ENCODE data around the gene GRHPR. TPM values are rescaled to one million over a fixed set of nuclear protein-coding genes. Genes with fewer than 3 reads are reported as not detected.

Gene GRHPR
- 100 to 1,000 TPM; 122 to 161 (median 131) TPM for polyA plus RNA-seq (ENCODE audit: insufficient read length in 4 of 4)

DNA sequence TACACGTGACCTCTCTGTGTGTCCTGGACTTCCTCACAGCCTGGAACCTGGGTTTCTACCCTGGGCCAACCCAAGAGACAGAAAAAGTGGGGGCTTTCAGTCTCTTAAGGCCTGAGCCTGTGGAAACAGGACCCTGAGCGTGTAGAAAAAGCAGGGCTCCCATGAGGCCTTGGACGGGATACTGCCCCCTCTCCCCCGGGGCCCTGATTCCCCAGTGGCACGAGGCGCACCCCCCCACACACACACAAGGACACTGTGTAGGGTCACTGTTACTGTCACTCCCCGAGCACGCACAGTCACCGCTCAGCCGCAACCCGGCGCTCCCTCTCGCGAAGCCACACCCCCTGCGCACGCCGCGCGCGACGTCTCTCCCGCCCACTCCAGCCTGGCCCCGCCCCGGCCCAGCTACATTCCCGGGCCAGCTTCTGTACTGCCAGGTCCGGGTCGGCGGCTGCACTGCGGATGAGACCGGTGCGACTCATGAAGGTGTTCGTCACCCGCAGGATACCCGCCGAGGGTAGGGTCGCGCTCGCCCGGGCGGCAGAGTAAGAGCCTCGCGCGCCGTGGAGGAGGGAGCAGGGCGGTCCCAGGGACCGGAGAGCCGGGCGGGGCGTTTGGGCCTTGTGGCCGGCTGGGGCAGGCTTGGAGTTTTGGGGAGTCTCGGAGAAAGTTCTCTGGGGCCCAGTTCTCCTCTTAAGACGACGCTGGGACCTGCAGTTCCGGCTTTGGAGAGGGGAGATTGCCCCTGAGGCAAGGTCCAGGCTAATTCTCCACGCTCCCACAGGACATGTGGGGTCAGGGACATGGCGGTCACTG is at the start of gene GRHPR:
GRHPR (plus strand) TSS at position 408 of the 816 bp plus-strand sequence; CDS start at position 463, 55 bp downstream.
- peak; percentile 39 to 68 (median 57) for DNase-seq (ENCODE audit: low read depth in 4 of 4, low spot score in 3 of 4)

DNA sequence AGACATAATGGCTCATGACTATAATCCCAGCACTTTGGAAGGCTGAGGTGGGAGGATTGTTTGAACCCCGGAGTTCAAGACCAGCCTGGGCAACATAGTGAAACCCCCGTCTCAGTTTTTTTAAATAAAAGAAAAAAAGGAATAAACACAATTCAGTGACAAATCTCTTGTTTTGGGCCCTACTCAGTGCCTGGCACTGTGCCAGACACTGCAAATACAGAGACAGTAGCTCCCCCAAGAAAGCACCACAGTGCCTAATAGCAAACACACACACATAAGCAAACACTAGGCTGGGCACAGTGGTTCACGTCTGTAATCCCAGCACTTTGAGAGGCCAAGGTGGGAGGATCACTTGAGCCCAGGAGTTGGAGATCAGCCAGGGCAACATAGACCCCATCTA is 49.7 kb upstream of the GRHPR start:
- no peak for DNase-seq (ENCODE audit: low read depth in 4 of 4, low spot score in 3 of 4)

DNA sequence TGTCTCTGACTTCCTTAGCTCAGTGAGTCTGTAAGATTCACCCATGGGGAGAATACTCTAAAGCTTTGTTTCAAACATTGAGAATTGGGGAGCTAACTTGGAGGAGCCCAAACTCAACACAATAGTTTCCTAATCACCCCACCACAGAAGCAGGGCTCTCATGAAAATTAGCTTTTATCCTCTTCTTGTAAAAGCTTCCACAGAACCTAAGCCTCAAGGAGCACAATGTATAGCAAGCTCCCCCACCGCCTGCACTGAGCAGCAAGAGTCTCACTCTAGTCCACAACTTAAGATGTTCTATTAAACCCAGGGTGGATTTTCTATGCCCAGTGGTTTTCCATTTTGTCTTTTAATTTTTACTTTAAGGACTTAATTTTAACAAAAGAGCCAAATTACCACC is 48.9 kb upstream of the GRHPR start:
- DNase-seq (ENCODE audit: low read depth in 4 of 4, low spot score in 3 of 4) = no peak

DNA sequence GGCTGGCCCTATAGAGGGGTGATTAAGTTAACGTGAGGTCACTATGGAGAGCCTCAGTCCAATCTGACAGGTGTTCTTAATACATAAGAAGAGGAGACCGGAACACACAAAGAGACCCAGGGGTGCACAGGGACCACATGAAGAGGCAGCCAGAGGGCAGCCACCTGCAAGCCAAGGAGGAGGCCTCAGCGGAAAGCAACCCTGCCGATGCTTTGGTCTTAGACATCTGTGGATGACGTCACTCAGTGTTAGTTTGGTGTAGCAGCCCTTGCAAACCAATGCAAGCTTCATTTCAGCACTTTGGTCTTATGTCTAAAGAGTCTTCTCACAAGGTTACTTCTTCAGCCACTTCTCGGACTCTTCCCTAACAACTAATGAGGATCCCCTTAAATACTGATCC is 47.6 kb upstream of the GRHPR start:
- no peak for DNase-seq (ENCODE audit: low read depth in 4 of 4, low spot score in 3 of 4)

DNA sequence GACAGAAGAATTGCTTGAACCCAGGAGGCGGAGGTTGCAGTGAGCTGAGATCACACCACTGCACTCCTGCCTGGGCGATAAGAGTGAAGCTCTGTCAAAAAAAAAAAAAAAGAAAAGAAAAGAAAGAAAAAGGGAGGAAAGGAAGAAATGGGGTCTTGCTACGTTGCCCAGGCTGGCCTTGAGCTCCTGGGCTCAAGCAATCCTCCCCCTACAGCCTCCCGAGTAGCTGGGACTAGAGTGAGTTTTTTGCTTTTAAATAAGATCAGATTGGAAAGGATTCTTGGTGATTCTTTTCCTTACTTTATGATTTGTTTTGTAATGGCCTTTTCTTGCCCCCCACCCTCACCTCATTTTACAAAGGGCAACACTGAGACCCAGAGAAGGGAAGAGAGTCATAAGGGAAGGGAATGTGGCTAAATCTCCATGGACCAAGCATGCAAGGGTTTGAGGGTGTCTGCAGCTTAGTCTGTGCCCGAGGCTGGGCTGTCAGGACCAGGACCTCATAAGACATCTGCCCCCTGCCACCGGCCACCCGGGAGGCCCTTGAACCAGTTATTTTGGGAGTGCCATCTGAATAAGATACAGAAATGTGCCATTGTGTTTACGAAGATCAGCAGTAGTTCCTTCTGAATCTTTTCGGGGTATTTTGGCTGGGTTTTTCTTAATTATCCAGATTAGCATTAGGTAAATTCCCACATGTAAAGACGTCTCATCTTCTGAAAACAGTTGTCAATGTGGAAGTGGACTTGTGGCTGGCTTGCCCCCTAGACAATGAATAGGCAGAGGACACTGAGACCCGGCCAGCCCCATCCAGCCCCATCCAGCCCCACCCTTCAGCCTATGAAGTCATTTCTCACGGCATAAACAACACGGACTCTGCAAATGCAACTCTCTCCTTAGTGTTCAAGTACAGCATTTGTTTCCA is 44.5 kb upstream of the GRHPR start:
- no peak for DNase-seq (ENCODE audit: low read depth in 4 of 4, low spot score in 3 of 4)

DNA sequence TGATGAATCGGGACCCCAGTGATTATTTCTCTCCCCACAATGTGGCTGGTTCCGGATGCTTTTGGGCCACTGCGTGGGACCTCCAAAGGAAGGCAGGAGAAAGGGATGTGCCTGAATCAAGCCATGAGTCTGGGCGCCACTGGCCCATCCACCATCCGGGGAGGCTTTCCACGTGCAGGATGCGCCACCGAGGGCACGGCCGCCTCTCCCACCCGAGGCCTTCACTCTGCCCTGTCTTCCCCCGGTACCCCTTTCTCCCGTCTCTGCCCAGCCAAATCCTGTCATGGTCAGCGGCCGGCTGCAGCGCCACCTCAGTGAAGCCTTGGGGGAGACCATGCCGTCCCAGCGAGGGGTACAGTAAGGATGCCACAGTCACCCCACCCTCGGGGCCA is 43.9 kb upstream of the GRHPR start:
- DNase-seq (ENCODE audit: low read depth in 4 of 4, low spot score in 3 of 4) = no peak

DNA sequence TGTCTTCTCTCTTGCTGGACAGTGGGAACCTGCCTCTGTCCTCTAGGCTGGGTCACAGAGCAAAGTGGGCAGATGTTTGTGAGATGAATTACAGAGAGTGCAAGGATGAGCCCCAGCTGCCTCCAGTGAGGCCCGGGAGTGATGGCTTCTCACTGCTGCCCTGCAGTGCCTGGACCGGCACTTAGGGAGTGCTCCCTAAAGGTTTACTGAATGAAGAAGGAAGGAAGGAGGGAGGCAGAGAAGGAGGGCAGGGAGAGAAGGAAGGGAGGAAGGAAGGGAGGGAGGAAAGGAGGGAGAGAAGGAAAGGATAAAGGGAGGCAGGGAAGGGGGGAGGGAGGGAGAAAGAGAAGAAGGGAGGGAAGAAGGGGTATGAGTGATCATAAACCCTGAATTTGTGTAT is 42.7 kb upstream of the GRHPR start:
- no peak for DNase-seq (ENCODE audit: low read depth in 4 of 4, low spot score in 3 of 4)

DNA sequence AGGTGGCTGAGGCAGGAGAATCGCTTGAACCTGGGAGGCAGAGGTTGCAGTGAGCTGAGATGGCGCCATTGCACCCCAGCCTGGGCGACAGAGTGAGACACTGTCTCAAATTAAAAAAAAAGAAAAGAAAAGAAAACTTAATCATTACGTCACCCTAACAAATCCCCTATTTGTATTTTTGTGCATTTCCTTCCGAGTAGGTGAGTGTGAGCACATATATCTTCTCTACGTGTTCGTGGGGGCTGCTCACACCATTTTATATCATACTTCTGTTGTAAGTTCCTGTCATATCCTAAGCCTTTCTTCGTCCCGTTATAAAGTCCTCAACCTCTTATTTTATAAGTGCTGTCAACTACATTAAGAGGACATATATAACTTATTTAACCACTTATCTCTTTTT is 41.9 kb upstream of the GRHPR start:
- DNase-seq (ENCODE audit: low read depth in 4 of 4, low spot score in 3 of 4) = no peak

DNA sequence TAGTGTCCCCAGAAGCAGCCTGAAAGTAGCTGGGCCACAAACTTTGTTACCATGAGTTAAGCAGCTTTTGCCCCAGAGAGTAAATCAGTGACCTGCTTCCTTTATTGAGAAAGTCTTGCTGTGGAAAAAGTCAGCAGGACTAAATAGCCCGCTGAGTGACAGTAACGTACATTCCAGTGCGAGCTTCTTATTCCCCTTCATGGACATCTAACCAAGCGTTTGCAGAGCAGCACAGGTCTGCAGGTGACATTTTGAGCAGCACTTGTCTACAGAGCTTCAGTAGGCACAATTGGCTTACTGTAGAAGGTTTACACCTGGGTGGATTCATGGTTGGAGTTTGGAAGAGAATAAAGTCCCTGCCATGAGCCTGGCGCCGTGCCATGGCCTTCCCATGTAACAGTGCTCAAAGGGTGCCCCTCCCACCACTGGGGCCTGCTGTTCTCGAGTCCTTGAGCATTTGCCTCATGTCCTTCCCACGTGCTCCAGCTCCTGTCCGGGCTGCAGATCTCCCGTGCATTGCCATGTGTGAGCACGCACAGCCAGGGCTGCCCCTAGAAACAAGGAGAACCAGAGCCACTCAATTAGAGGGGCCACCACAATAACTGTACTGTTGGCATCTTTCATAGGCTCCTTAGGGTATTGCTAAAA is 41.3 kb upstream of the GRHPR start:
- no peak for DNase-seq (ENCODE audit: low read depth in 4 of 4, low spot score in 3 of 4)

DNA sequence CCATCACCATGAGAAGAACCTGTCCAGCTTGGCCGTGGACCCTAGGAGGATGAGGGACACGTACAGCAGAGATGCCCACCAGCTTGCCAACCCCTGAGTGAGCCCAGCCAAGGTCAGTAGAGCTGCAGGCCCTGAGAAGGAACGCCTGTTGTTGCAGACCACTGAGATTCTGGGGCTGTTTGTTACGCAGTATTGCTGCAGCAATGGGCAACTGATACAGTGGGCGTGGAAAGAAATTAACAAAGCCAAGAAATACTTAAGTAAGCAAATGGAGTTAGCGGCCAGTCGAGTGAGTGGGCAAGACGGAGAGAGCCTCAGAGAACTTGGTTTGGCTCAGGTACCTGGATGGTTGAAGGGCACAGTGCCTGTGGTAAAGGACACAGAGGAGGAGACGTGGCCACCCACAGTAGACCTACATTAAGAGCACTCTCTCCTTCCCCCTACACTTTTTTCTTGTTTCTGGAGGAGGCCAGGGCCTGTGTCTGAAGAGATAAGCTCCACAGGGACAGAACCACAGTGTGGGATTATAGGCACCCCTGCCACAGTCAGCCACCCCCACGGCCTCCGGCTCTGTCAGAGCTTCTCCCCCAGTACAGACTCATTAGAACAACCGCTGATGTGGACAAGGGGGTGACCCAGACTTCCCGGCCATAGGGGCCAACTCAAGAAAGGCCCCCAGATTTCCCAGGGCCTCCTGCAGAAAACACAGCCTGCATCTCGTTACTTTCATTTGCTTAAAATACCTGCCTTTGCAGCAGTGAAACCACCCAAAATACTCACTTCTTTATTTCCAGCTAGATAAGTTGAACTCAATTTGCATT is 40.1 kb upstream of the GRHPR start:
- DNase-seq (ENCODE audit: low read depth in 4 of 4, low spot score in 3 of 4) = no peak

DNA sequence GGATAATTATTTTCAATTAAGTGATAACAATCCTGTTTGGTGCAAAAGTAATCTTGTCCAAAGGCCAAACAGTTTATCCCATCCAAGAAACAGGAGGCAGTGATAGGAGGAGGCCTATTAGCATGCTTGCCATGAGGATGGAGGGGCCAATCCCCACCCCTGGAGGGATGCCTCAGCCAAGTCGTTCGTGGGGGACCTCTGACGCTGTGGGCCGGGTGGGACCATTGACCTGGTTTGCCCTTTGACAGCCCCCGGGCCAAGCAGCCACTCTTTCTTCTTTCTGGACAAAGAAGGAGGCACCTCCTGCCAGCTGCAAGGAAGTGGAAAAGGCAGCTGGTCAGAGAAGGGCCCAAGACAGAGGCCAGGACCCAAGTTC is 39.5 kb upstream of the GRHPR start:
- no peak for DNase-seq (ENCODE audit: low read depth in 4 of 4, low spot score in 3 of 4)

DNA sequence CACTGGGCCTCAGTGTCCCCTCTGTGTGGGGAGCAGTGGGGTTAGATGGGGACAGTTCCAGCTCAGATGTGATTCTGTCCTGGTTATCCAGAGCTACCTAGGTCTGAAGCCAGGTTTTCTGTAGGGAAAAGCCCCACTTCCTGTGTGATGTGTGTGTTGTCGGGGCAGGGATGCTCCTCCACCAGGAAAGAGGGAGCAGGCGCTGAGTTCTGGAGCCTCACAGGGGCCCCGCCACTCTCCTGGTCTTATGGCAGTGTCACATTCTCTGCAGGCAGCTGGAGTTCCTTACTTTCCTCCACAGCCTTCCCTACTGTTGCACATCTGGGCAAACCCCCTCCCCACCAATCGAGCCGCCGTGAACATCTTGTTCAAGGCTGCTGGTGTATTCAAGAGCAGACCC is 39.1 kb upstream of the GRHPR start:
- DNase-seq (ENCODE audit: low read depth in 4 of 4, low spot score in 3 of 4) = no peak

DNA sequence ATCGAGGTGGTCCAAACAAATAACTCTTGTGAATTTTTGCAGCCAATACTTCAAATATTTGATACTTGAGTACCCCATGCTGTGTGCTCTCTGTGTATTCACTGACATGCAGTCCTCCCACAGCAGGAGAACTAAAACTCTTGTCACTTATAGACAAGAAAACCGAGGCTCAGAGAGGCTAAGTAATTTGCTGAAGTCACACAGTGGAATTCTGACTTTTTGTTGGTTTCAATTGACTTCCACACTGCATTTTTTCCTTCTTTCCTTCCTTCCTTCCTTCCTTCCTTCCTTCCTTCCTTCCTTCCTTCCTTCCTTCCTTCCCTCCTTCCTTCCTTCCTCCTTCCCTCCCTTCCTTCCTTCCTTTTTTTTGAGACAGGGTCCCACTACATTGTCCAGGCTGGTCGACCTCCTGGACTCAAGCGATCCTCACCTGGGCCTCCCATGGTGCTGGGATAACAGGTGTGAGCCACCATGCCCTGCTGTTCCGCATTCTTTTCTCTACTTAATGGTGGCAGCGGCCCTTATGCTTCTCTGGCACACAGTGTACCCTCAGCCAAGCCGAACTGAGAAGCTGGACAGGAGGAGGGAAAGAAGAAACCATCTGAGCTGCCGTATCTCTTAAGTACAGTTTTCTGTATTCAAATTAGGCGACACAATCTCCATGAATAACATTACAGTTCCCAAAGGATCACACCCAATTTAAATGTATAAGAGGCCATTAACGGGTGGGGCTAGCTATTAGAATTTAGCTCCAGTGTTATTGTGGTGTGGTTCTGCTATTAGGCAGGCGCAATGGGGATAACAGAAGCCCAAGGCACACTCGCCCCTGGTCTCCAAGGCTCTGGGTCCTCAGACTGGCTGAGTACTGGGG is 38.4 kb upstream of the GRHPR start:
- DNase-seq (ENCODE audit: low read depth in 4 of 4, low spot score in 3 of 4) = no peak

DNA sequence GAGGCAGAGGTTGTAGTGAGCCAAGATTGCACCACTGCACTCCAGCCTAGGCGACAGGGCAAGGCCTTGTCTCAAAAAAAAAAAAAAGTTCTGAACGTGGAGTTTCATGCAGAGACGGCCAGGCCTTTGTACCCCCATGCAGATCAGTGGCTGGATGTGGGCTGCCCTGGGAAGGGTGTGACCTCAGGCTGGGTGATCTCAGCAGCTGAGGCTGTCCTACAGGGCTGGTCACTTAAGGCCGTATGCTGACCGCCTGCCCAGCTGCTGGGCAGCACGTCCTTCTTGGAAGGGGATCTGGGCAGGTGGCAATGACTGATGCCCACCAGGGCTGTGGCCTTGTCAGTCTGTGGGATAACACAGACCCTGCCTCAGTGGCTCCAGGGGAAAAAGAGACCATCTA is 37.2 kb upstream of the GRHPR start:
- no peak for DNase-seq (ENCODE audit: low read depth in 4 of 4, low spot score in 3 of 4)

DNA sequence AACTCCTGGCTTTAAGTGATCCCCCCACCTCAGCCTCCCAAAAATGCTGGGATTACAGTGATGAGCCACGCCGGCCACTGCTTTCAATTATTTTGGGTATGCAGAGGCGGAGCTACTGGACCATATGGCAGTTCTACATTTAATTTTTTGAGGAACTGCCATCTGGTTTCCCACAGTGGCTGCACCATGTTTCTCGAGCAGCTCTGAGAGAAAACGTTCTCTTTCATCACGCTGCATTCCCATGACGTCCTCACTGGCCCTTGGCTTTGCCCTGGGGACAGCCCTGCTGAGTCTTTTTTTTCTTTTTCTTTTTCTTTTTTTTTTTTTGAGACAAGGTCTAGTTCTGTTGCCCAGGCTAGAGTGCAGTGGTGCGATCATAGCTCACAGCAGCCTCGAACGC is 35.5 kb upstream of the GRHPR start:
- no peak for DNase-seq (ENCODE audit: low read depth in 4 of 4, low spot score in 3 of 4)

DNA sequence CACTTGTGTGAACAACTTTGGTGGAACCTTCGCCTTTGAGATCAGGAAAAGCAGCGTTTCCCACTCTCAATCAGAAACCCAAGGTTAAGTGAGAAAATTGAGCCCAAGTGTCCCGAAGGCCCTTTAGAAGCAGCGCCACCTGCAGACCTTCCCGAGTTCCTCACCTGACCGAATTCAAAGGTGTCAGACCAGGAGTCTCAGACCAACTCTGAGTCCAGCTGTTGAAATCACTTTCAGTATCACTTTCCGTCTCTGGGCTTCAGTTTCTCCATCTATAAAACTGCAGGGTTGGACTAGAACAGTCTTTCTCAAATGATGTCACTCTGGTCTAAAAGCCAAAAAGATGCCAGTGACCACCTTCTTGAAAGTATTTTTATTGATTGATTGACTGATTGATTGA is 31.7 kb upstream of the GRHPR start:
- DNase-seq (ENCODE audit: low read depth in 4 of 4, low spot score in 3 of 4) = no peak

DNA sequence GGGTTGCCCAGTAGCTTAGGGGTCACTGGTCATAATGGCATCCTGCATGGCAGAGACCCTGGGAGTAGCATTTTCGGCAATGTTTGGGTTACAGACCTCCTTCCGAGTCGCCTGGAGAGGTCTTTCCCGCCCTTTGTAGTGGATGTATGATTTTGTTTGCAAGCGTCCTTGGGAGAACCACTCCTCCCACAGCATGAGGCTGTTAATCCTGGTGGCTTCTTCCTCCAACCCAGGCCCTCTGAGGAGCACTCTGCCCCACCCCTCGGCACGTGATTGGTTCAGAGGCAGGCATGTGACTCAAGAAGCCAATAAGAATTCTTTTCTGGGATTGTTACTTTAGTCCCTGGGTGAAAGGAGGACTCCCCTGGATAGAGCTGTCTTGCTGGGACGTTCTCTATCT is 30.2 kb upstream of the GRHPR start:
- DNase-seq (ENCODE audit: low read depth in 4 of 4, low spot score in 3 of 4) = no peak

DNA sequence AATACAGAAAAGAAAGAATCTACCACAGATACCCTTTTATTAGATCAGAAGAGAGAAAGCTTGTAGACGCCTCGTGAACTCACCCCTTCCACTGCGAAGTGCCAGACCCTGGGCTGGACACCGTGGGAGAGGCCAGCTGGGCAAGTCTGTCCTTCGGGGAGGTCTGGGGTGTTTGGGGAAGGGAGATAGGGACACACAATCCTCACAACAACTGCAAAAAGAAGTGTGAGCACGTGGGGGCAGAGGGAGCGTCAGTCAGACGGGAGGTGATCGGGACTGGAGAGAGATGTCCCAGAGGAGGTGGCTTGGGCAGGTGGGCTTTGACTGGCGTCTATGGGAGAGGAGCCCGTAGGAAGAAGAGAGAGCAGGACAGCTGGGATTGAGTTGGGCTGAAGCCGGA is 27.3 kb upstream of the GRHPR start:
- no peak for DNase-seq (ENCODE audit: low read depth in 4 of 4, low spot score in 3 of 4)

DNA sequence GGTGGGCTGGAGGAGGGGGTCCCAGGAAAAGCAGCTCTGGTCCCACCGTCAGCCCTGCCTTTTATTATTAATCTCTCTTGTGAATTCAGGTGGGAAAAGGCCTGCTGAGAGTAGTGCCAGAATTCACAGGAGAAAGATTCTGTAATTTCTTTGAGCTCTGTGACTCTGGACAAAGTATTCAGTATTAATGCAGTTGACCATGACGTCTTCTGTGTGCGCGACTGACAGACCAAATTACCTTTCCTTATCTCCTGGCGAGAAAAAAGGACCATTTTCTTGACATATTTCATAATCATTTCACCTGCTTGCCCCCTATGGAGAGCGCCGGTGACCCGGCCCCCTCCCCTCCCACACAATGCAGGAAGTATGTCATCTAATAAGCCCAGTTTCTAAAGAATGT is 26.8 kb upstream of the GRHPR start:
- no peak for DNase-seq (ENCODE audit: low read depth in 4 of 4, low spot score in 3 of 4)

All from right renal pelvis (tissue), 4 donors.